Posterior vena cava (tissue), 2 donors: Measurements from ENCODE around the gene C15orf39. TPM values are rescaled to one million over a fixed set of nuclear protein-coding genes. Genes with fewer than 3 reads are reported as not detected.
A peak's percentile ranks its signal among the peaks of the same experiment; 100 is the strongest.
"Not testable (repeated sequence)": the region's sequence is repeated elsewhere in the genome, so short reads cannot be mapped to it uniquely, and the experiment has no call there.

Source experiments
- DNase-seq: peaks from one replicate; pipeline ENCODE4 v3.0.0-alpha.2; 2020; ENCODE audit warnings: low spot score
- intact Hi-C, 2 donors: fragments of 100-400 bp; cut with DNase I; formaldehyde crosslinking; loops; one replicate each; pipeline versions ENCODE4 v1.14.1 to v1.14.2; 2022 to 2023
- total RNA-seq, 2 donors: library from RNA; stranded (reverse); fragmentation: NEBNext Ultra II Directional; extraction: Animal tissue kit (Norgen Biotek cat#: 25700); gene quantifications; one replicate each; pipeline ENCODE4 v1.2.1, GENCODE V29; 2021
- donor health status: DM: yes; HTN: yes; CAD: no.
- donor health status: DM: yes; HTN: yes; CAD: no.

Gene C15orf39
- total RNA-seq, 2 donors from 2014 or later, result 25.8 to 26.4 TPM

GRCh38 chr15:75235760-75236729 lies 34.4 kb downstream of the C15orf39 start:
- DNase-seq, result peak; percentile 52
- intact Hi-C loops, result loop anchor here in 1 of 2 donors (10.0 kb wide), 1 partner anchor 69 kb away; no protein-coding TSS in a partner anchor

DNA sequence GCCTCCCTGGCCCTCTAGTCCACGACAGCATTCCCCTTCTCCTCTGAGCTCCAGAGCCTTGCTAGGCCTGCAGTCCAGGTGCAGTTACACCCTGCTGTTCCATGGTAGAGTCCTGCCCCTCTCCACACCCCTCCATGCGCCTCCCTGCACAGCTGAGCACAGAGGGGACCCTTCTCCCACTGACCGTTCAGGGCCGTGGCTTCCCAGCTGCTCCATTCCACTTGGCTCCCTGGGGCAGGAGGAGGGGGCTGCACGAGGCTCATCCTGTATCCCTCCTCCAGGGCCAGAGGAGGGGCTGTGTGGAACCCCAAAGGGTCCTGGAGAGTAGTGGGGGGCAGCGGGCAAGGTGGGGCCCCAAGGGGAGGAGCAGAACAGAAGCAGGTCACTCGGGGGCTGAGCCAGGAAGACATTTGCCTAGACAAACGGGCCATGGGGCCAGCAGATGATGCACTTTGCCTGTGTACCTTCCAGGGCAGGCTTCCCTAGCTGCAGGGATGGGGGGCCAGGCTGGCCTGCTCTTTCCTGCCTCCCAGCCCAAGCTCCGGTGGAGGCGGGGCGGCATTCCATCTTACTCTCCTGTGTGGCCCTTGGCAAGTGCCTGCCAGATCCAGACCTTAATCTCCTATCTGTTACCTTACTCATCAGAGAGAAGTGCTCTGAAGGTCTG lies 35.8 kb downstream of the C15orf39 start:
- intact Hi-C loops, result loop anchor here in 1 of 2 donors (10.0 kb wide), 1 partner anchor 67 kb away; no protein-coding TSS in a partner anchor
- peak; percentile 72 for DNase-seq

- DNase-seq, result peak; percentile 51
- intact Hi-C loops, result loop anchor here in 1 of 2 donors (10.0 kb wide), 1 partner anchor 67 kb away; no protein-coding TSS in a partner anchor
Observed at GRCh38 chr15:75238150-75238549, 36.5 kb downstream of the C15orf39 start.

- intact Hi-C loops, result not testable (repeated sequence)
- DNase-seq, result peak; percentile 3
Observed at GRCh38 chr15:75245741-75246140, 44.1 kb downstream of the C15orf39 start.

GRCh38 chr15:75248991-75249390 lies 47.3 kb downstream of the C15orf39 start:
- DNase-seq, intact Hi-C loops: not testable (repeated sequence)

DNA sequence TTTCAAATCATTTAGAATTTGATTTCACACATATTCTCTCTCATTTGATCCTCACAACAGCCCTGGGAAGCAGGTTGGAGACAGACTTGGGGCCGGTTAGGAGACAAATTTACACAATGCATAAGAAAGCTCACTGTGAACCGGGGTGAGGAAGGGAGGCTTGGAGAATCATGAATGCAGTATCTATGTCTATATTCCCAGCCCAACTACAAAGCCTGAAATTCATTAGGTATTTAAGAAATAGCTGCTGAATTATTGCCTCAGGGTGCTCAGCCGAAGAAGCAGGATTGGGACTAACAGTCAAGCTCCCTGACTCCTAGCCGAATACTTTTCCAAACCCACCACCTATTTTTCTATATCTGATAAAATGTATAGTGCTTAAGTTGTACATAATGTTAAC lies 48.0 kb downstream of the C15orf39 start:
- intact Hi-C loops, result no loop called here
- DNase-seq, result no peak

GRCh38 chr15:75251343-75251742 lies 49.7 kb downstream of the C15orf39 start:
- intact Hi-C loops, result not testable (repeated sequence)

DNA sequence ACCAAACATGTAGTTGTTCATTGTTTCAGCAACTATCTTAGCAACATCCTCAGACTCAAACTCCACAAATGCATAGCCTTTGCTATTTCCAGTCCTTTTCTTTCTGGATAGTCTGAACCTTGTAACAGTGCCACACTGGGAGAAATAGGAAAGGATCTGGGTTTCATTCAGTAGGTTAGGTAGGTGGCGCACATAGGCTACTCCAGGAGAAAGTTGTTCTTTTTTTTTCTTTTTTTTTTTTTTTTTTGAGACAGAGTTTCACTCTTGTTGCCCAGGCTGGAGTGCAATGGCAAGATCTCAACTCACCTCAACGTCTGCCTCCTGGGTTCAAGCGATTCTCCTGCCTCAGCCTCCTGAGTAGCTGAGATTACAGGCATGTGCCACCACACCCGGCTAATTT lies 50.6 kb downstream of the C15orf39 start:
- DNase-seq, intact Hi-C loops: not testable (repeated sequence)

More at GRCh38 chr15:75251343-75251742, 49.7 kb downstream of the C15orf39 start:
- DNase-seq, result not testable (repeated sequence)

DNA sequence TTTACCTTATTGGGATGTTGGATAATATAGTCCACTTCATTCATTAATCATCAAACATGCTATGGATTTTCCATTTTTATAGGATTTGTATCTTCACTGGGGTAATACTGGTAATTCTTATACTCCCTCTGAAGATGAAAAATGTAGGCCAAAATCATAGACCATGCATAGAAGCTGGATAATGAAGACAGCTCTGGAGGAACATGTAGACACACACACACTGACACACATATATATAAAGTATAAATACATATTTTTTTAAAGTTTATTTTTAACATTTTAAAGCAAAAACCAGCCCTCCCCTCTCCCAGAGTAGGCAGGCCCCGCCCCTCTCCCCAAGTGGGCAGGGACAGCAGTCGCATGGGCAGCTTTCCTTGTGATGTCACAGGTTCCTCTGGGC lies 56.4 kb downstream of the C15orf39 start, which contains the start of gene GOLGA6C:
TSS of gene GOLGA6C (plus strand) at position 301 of the 400 bp plus-strand sequence. CDS start 265 bp downstream, outside the sequence.
- DNase-seq, intact Hi-C loops: not testable (repeated sequence)

GRCh38 chr15:75258620-75259343 lies 57.1 kb downstream of the C15orf39 start:
- intact Hi-C loops, result not testable (repeated sequence)
- peak; percentile 73 for DNase-seq

DNA sequence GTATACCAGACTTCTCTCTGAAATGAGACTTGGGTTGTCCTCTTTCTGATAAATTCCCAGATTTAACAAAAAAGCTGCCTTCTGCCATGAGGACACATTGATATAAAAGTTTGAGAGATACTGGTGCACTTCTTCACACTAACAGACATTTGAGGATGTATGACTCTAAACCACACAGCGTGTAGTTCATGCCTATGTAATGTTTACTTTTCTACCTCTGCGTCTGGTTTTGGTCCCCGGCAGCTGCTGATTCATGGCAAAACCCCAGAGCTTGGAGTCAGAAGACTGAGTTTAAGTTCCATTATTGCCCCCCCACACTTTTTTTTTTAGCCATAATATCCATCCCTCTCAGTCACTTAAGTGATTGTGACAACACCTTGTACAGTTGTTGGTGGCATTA lies 58.2 kb downstream of the C15orf39 start:
- intact Hi-C loops, result not testable (repeated sequence)

More for the DNA sequence above, 58.2 kb downstream of the C15orf39 start:
- DNase-seq, result not testable (repeated sequence)

Other genes with a start within 250 kb of the C15orf39 start
- 1 to 10 TPM; 7.5 to 9.3 TPM for gene RPP25, start 245.1 kb upstream of the C15orf39 start, total RNA-seq
- 1 to 10 TPM; 2.4 to 2.9 TPM for gene SCAMP5, start 206.3 kb upstream of the C15orf39 start, total RNA-seq
- gene PPCDC, start 178.3 kb upstream of the C15orf39 start, total RNA-seq, result 10 to 100 TPM in 1 of 2 donors, 1 to 10 TPM in 1; 9.2 to 11.0 TPM
- not detected for gene GOLGA6C, start 56.5 kb downstream of the C15orf39 start, total RNA-seq
- gene GOLGA6D, start 81.0 kb downstream of the C15orf39 start, total RNA-seq, result not detected
- 10 to 100 TPM; 29.0 to 33.2 TPM for gene COMMD4, start 134.2 kb downstream of the C15orf39 start, total RNA-seq
- gene NEIL1, start 145.2 kb downstream of the C15orf39 start, total RNA-seq, result 10 to 100 TPM; 11.7 to 25.3 TPM
- 100 to 1,000 TPM; 122 to 169 TPM for gene MAN2C1, start 166.7 kb downstream of the C15orf39 start, total RNA-seq
- 10 to 100 TPM; 47.8 to 47.9 TPM for gene SIN3A, start 249.8 kb downstream of the C15orf39 start, total RNA-seq